KMS-11 (cell line): ENCODE results near the gene IFIT1B.
A peak's percentile ranks its signal among the peaks of the same experiment; 100 is the strongest.
"Not testable (repeated sequence)": the region's sequence is repeated elsewhere in the genome, so short reads cannot be mapped to it uniquely, and the experiment has no call there.

Experiments
- H2AFZ ChIP-seq: fragments of 200-600 bp; sonication (generic); 2 replicates; pipeline ENCODE4 v1.6.1; 2016; ENCODE audit warnings: antibody characterized with exemption, mixed run types, low read depth
- H3K27ac ChIP-seq: fragments of 200-600 bp; sonication (generic); 2 replicates; pipeline ENCODE4 v1.6.1; 2016; ENCODE audit warnings: mild to moderate bottlenecking, mixed run types
- H3K27me3 ChIP-seq: fragments of 200-600 bp; sonication (generic); 2 replicates; pipeline ENCODE4 v1.6.1; 2017; ENCODE audit warnings: mild to moderate bottlenecking, low read depth, mixed run types, moderate library complexity; ENCODE audit not compliant: insufficient read depth
- H3K36me3 ChIP-seq: fragments of 200-600 bp; sonication (generic); 2 replicates; pipeline ENCODE4 v1.6.1; 2017; ENCODE audit warnings: mild to moderate bottlenecking, mixed run types; ENCODE audit not compliant: insufficient read depth
- H3K4me1 ChIP-seq: fragments of 200-600 bp; sonication (generic); 2 replicates; pipeline ENCODE4 v1.6.1; 2016; ENCODE audit warnings: mild to moderate bottlenecking, low read depth, mixed run types; ENCODE audit not compliant: poor library complexity, severe bottlenecking
- H3K4me2 ChIP-seq: fragments of 200-600 bp; sonication (generic); 2 replicates; pipeline ENCODE4 v1.7.0; 2016; ENCODE audit warnings: mild to moderate bottlenecking, mixed run types
- H3K4me3 ChIP-seq: fragments of 200-600 bp; sonication (generic); IDR thresholded peaks from 2 replicates; pipeline ENCODE4 v1.6.1; 2017; ENCODE audit warnings: low read depth, low read length, mixed read lengths; ENCODE audit not compliant: insufficient read depth
- H3K79me2 ChIP-seq: fragments of 200-600 bp; sonication (generic); 2 replicates; pipeline ENCODE4 v1.6.1; 2016; ENCODE audit warnings: low read depth, mixed run types; ENCODE audit not compliant: insufficient read depth
- H3K9ac ChIP-seq: fragments of 200-600 bp; sonication (generic); 2 replicates; pipeline ENCODE4 v1.6.1; 2016; ENCODE audit warnings: mild to moderate bottlenecking, mixed run types
- H4K20me1 ChIP-seq: fragments of 200-600 bp; sonication (generic); 2 replicates; pipeline ENCODE4 v1.6.1; 2016; ENCODE audit warnings: mild to moderate bottlenecking, mixed run types; ENCODE audit not compliant: insufficient read depth
- CTCF ChIP-seq: fragments of 200-600 bp; sonication (generic); conservative IDR thresholded peaks from 2 replicates; pipeline ENCODE4 v1.6.1; 2017; ENCODE audit warnings: low read depth, mild to moderate bottlenecking, antibody characterized with exemption, low read length, moderate library complexity, mixed read lengths

IFIT1B gene

DNA sequence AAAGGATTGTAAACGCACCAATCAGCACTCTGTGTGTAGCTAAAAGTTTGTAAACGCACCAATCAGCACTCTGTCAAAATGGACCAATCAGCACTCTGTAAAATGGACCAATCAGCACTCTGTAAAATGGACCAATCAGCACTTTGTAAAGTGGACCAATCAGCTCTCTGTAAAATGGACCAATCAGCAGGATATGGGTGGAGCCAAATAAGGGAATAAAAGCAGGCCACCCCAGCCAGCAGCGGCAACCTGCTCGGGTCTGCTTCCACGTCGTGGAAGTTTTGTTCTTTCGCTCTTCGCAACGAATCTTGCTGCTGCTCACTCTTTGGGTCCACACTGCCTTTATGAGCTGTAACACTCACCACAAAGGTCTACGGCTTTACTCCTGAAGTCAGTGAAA lies 34.4 kb downstream of the IFIT1B start:
- H3K36me3 ChIP-seq, H3K27ac ChIP-seq, H3K4me3 ChIP-seq, H3K27me3 ChIP-seq, H3K4me2 ChIP-seq, H2AFZ ChIP-seq, H3K79me2 ChIP-seq, H3K9ac ChIP-seq, H4K20me1 ChIP-seq: not testable (repeated sequence)
- peaks cover 20% of the 10 kb centered on the region for H3K4me1 ChIP-seq

DNA sequence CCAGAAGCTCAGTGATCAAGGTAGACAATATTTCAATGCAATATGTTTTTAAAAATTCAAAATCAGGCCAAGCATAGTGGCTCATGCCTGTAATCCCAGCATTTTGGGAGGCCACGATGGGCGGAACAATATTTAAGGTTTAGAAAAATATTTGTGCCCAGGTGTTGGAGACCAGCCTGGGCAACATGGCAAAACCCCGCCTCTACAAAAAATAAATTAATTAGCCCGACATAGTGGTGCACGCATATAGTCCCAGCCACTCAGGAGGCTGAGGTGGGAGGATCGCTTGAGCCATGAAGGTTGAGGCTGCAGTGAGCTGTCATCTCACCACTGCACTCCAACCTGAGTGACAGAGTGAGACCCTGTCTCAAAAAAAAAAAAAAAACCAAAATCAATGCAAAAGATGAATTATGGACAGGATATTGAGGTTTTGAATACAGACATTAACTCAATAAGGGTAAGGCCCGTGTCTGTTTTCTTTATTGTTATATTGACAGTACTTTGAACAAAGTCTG lies 35.6 kb downstream of the IFIT1B start:
- Histone ChIP-seq H3K79me2 (no peaks in the 10 kb centered on the region), H3K27ac (no peak overlapping the region), H4K20me1 (no peaks in the 10 kb centered on the region), H2AFZ (no peak overlapping the region), H3K4me1 (peaks cover 20% of the 10 kb centered on the region), H3K9ac (no peak overlapping the region), H3K36me3 (no peaks in the 10 kb centered on the region), H3K27me3 (no peaks in the 10 kb centered on the region), H3K4me3 (no peak overlapping the region), H3K4me2 (peak overlapping the region; percentile 87)
- no peak for TF ChIP-seq CTCF

- H3K4me1 ChIP-seq: peaks cover 20% of the 10 kb centered on the region
- no peak for TF ChIP-seq CTCF
- no peaks in the 10 kb centered on the region for H3K36me3 ChIP-seq
- peak within 1 kb of the TSS; percentile 87 for H3K4me2 ChIP-seq
- peak within 1 kb of the TSS; percentile 74 for H2AFZ ChIP-seq
- peak within 1 kb of the TSS; percentile 70 for H3K27ac ChIP-seq
- no peaks in the 10 kb centered on the region for H4K20me1 ChIP-seq
- peak within 1 kb of the TSS; percentile 18 for H3K4me3 ChIP-seq
- H3K27me3 ChIP-seq: no peaks in the 10 kb centered on the region
- H3K9ac ChIP-seq: peak within 1 kb of the TSS; percentile 81
- no peaks in the 10 kb centered on the region for H3K79me2 ChIP-seq
These were observed 36.5 kb downstream of the IFIT1B start, which contains the start of gene IFIT5 for GRCh38 chr10:89414146-89414878. Gene IFIT5 (plus strand): TSS chr10:89414568. CDS start chr10:89414799, 231 bp downstream.

DNA sequence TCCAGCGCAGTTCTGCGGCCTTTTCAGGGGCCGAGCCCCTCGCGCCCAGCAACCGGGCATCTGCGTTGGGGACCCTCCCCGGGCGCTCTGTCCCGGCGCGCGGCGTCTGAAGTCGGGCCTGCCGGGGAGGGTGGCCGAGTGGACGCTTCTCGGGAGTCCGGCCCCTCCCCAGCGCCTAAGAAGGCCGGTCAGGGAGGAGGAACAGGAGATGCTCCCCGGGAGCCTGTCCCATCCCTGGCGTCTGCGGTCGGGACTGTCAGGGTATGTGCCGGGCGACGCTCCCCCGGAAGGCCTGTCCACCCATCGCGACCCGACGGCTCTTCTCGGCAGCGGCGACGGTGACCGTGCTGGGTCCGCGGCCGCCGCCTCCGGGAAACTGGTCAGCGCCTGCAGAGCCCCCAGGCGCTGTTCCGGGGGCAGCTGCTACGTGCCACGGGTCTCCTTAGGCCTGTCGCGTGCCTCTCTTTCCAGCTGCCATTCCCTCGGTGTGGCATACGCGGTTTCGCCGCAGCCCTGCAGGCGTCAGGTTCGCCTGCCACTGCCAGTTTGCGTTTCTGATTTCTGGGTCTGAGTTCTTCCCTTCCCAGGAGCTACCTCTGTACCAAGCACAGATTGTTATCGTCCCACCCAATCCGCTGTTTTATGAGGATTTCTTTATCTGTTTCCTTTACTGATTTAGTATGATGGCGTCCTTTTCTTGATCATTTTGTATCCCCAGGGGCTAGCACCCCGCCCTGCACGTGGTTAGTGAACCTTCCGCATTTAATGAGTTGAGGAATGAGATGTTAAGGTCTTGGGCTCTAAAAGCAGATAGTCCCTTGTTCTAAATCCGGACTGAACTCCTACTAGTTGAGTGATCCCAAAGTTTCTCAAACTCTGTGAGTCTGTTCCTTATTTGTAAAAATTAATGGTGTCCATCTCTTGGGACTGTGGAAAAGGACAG lies 37.3 kb downstream of the IFIT1B start:
- TF ChIP-seq CTCF: no peak
- H3K27ac ChIP-seq: peak overlapping the region; percentile 70
- no peaks in the 10 kb centered on the region for H3K79me2 ChIP-seq
- H3K36me3 ChIP-seq: no peaks in the 10 kb centered on the region
- peak overlapping the region; percentile 74 for H2AFZ ChIP-seq
- no peaks in the 10 kb centered on the region for H3K27me3 ChIP-seq
- H4K20me1 ChIP-seq: no peaks in the 10 kb centered on the region
- peak overlapping the region; percentile 87 for H3K4me2 ChIP-seq
- H3K4me1 ChIP-seq: peaks cover 20% of the 10 kb centered on the region
- H3K4me3 ChIP-seq: peak overlapping the region; percentile 18
- peak overlapping the region; percentile 81 for H3K9ac ChIP-seq
